Measurements from ENCODE around the gene MAP4.
"Not testable (repeated sequence)": the region's sequence is repeated elsewhere in the genome, so short reads cannot be mapped to it uniquely, and the experiment has no call there.

MAP4 gene

DNA sequence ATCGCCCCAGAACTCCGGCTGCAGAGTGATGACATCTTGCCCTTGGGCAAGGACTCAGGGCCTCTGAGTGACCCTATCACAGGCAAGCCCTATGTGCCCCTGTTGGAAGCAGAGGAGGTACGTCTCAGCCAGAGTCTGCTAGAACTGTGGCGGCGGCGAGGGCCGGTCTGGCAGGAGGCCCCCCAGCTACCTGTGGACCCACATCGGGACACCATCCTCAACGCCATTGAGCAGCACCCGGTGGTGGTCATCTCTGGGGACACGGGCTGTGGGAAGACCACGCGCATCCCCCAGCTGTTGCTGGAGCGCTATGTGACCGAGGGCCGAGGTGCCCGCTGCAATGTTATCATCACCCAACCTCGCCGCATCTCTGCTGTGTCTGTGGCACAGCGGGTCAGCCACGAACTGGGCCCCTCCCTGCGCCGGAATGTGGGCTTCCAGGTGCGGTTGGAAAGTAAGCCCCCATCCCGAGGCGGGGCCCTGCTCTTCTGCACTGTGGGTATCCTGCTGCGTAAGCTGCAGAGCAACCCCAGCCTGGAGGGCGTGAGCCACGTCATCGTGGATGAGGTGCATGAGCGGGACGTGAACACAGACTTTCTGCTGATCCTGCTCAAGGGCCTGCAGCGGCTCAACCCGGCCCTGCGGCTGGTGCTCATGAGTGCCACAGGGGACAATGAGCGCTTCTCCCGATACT, 169.9 kb downstream of the MAP4 start:
- ATAC-seq (no peak), DNase-seq (no peak)

DNA sequence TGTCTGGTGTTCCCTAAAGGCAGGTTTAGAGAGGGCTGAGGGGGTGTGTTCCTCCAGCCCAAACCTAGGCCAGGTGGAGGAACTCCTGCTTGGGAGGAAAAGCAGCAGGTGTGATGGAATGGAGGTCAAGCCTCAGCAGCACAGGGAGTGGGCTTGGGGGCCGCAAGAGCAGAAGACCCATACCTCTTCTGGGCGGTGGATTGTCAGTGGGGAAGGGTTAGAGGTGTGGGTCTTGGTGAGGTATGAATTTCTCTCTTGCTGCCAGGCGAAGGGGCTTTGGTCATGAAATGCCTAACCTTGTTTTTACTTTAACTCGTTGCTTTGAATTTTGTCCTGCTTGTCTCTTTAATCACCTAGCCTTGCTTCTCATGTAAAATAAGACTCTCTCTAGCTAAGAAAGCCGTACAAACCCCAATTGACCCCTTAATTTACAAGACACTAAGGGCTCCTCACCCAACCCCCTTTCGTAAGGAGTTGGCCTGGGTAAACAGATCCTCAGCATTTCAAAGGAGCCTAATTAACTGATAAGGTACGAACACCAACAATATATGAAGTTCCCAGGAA, 174.3 kb downstream of the MAP4 start:
- ATAC-seq (no peak), DNase-seq (no peak)

DNA sequence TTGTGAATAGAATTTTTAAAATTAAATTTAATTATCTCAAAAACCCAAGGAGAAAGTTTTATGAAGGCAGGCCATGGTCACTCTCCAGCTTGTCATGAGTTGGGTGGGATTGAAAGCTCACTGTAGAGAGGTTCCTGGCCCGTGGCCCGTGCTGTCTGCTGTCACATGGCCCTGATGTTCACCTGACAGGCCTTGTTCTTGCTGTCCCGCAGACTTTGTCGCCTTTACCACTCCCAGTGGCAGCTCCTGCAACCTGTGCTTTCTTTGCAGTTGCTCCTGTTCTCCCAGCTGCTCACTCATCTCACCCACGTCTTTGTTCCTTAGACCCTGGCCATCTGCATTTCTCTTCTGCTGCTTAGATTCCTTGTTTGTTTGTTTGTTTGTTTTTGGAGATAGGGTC, 177.7 kb downstream of the MAP4 start:
- DNase-seq, result no peak
- ATAC-seq, result no peak

DNA sequence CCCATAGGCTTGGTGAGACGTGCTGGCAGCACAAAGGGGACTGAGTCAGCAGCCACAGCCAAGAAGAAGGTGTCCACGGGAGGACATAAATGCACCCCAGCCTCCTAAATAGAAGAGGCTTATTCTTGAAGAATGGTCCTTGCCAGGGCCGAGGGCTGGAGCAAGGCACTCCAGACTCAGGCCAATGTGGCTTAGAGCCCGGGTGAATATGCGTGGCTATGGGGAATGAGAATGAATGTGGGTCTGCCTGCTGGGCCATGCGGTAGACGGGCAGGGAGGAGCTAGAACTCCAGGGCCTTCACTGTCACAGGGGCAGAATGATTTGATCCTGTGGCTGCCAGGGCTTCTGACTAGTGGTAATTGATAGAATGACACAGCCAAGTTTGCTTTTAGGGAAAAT, 179.2 kb downstream of the MAP4 start:
- ATAC-seq (no peak), DNase-seq (no peak)

DNA sequence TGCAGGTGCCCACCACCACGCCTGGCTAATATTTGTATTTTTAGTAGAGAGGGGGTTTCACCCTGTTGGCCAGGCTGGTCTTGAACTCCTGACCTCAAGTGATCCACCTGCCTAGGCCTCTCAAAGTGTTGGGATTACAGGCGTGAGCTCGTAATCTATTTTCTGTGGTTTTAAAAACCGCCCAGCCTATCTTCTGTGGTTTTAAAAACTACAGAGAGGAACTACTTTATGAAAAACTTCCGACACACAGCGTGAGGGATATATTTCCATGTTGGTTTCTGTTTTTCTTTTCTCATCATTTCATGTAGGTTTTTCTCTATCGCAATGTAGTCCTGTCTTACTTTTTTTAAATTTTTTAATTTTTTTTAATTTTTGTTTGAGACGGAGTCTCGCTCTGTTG, 186.7 kb downstream of the MAP4 start:
- DNase-seq, ATAC-seq: not testable (repeated sequence)

DNA sequence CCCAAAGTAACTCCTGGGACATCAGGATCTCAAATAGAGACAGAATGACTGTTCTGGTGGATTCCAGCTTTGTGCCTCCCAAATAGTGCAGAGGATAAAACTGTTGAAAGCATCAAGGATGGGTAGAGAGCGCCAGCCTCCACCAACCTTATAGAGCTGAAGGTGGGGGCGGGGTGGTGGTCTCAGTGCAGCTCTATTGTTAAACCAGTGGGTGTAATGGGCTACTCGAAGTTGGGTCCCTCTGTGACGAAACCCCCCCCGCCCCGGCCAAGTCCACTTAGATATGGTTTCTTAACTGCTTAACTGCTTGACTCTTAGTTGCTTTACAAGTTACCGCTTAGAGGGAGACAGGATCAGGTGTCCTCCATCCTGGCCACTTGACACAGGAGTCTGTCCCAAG, 190.6 kb downstream of the MAP4 start:
- DNase-seq (no peak), ATAC-seq (no peak)

DNA sequence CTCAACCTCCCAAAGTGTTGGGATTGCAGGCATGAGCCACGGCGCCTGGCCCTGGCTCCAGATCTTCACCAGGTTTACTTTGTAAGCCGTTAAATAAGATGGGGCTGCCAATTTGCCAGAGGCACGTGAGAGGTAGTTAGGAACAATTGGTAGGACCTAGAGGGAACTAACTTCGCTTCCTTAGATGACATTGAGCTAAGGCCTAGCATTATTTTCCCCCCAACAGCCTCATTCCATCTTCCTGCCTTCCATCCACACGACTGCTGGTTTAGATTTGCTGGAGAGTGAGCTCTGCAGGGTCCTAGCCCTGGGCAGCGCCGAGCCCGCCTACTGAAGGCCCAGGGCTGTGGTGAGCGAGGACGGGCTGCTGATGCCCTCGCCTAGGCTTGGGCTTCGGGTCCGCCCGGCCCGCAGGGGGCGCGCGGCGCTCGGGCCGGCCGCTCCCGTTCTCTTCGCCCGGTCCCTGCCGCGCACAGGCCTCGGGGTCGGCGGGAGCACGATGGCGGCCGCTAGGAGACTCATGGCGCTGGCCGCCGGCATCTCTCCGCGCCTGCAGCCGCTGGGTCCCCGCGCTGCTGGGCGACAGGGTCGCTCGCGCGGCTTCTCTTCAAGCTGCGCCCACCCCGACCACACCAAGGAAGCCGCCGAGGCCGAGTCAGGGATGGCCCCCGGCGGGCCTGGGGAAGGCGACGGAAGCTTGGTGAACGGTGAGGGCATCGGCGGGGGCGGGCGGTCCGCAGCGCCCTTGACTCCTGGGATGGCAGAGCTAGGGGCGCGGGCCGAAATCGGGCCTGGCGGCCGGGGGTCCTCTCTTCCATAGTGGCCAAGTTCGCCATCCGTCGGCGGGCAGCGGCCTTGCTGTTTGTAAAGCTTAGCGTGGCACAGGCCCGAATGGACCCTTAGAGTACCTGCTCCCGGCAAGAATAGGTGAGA, 191.4 kb downstream of the MAP4 start:
- DNase-seq (peak; percentile 85), ATAC-seq (peak; percentile 99)

DNA sequence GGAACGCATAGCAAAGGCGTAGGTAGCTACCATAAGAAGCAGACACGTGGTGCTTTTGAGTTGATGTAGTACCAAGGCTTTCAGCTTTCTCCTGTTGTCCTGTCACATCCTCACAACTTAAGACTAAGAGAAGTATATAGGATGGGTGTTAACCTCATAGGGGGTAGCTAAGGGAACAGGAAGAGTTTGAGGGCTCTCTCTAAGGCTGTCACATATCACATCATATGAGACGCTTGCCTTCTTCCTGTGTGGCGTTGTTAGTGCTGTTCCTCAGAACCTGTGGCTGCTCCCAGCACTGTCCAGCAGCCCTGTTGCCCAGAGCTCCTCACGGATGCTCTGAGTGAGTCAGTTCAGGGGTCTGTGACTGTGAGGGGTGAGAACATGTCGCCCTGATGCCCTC, 198.6 kb downstream of the MAP4 start:
- ATAC-seq (no peak), DNase-seq (no peak)

DNA sequence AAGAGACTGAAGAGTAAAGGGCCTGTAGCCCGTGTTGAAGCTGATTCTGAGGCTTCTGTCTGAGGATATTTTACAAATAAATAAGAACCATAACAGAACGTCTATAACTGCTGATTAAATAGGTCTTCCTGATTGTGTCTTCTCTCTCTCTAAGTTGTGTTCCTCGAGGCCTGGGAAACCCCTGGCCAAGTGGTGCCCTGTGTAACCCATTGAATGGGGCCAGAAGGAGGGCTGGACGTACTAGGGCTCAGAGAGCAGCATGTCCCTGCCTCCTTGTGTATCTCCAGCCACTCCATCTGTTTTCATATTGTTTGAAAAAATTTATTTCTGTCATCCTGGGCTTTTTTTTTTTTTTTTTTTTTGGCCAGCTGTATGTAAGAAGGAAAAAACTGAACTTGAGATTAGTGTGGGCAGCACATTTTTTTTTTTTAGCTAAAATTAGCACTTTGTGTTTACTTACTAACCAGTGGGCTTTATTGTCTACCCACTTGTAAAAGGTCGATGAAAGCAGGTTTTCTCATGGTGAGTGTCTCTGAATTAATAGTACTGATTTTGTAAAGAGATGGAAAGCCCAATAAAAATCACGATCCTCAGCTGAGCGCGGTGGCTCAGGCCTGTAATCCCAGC, 202.6 kb downstream of the MAP4 start:
- ATAC-seq, result no peak
- no peak for DNase-seq

DNA sequence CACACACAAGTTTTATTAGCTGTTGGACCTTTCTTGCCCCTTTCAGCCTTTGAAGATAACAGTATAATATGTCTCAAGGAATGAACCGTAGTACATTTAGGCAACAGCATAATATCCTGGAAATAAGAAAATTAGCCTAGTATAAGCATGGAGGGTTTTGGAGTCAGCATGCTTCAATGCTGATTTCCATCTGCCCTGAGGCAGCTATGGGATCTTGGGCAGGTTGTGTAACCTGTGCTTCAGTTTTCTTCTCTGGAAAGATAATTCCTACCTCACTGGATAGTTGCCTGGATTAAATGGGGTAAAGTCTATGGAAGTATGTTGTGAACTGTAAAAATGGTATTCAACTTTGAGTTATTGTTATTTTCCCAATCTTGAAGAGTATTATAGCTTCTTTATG, 211.6 kb downstream of the MAP4 start:
- DNase-seq (no peak), ATAC-seq (no peak)

DNA sequence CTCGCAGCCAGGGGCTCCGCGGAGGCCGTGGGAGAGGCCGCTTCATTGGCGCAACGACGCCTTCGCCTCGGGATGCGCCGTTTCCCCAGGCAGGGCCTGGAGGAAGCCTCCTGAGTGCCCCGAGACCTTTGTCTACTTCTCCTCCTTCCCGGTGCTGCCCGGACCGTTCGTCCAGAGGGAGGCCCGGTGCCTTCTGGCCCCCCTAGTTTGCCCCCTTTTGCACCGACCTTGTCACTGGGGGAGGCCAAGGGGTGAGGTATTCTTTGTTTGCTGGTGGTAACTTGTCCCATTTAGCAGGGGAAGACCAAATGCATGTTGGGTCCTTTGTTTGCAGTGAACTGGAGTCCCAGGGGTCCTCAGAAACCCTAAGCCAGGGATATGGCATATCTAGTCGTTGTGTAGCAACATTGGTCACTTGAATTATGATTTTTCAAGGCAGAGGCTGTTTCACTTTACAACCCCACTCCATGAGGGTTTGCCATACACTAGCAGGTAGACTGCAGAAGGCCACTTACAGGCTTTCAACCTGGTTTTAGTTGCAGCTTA, 212.7 kb downstream of the MAP4 start:
- no peak for ATAC-seq
- DNase-seq, result no peak

DNA sequence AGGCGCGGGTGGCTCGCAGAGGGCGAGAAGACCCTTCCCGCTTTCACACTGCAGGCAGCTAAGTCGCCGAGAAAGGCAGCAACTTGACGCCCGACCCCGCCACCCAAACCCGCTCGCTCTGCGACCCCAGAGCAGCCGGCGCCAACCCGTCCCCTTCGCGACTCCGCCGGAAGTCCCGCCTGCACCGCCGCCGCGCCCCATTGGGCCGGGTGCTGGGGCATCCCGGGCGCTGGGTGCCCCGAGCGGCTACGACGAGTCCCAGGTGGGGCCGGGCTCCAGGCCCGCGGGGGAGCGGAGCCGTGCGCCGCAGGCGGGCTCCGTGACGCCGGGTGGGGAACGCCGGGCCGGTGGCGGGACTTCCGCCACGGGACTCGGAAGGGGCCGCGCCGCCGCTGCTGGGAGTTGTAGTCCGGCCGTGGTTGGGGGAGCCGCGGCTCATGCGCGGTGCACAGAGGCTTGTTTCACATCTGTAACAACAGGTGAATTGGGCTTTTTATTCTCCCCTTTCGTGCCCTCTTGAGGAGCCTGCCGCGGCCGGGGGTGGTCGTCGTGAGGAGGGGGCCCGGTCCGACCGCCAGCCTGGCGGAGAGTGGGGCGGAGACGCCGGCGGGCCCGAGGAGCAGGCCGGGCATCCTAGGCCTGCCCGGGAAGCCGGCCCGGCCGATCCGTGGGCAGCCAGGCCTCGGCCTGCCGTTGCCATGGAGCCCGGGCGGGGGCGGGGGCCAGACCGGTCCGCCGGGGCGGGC, 213.3 kb downstream of the MAP4 start, which contains the start of gene DHX30:
TSS of gene DHX30 (plus strand) at position 405 of the 746 bp plus-strand sequence. CDS start 7,546 bp downstream, outside the sequence.
- DNase-seq, result peak; percentile 90
- peak; percentile 94 for ATAC-seq

All from stimulated activated naive CD8-positive, alpha-beta T cell treated with anti-CD3 and anti-CD28 coated beads, Interleukin-15, Interleukin-2, amounts not matched to agents 100 U/mL and 50 U/mL, for 24 hours (primary cell).